ENCODE measurements around the gene ANO7.

The ANO7 gene

GRCh38 chr2:241208058-241208457, 19.6 kb downstream of the ANO7 start:
- peak in 32 of 51 donors; percentile 11 to 73 (median 44) for DNase-seq

- DNase-seq = no peak
These were observed 20.8 kb downstream of the ANO7 start for GRCh38 chr2:241209271-241209670.

- no peak for DNase-seq
These were observed 22.8 kb downstream of the ANO7 start for GRCh38 chr2:241211276-241211675.

- DNase-seq = no peak
These were observed 24.6 kb downstream of the ANO7 start for GRCh38 chr2:241213041-241213440.

GRCh38 chr2:241213567-241213966, 25.1 kb downstream of the ANO7 start:
- DNase-seq = no peak

- no peak for DNase-seq
These were observed 25.7 kb downstream of the ANO7 start for GRCh38 chr2:241214209-241214608.

- DNase-seq = no peak
These were observed 26.3 kb downstream of the ANO7 start for GRCh38 chr2:241214766-241215165.

- DNase-seq = no peak
These were observed 26.9 kb downstream of the ANO7 start for GRCh38 chr2:241215421-241215820.

- DNase-seq = no peak
These were observed 27.8 kb downstream of the ANO7 start for GRCh38 chr2:241216211-241216761.

GRCh38 chr2:241217320-241218031, 29.0 kb downstream of the ANO7 start:
- peak in 47 of 51 donors; percentile 23 to 82 (median 63) for DNase-seq

- DNase-seq = peak in 17 of 51 donors; percentile 14 to 51 (median 20)
These were observed 29.9 kb downstream of the ANO7 start for GRCh38 chr2:241218131-241219029.

GRCh38 chr2:241219030-241219382, 30.5 kb downstream of the ANO7 start:
- no peak for DNase-seq

GRCh38 chr2:241219856-241220356, 31.4 kb downstream of the ANO7 start:
- DNase-seq = no peak

- peak in 2 of 51 donors; percentile 24 to 44 for DNase-seq
These were observed 34.9 kb downstream of the ANO7 start for GRCh38 chr2:241223211-241224017.

GRCh38 chr2:241224018-241224850, 35.8 kb downstream of the ANO7 start:
- peak in 48 of 51 donors; percentile 13 to 94 (median 76) for DNase-seq

- no peak for DNase-seq
These were observed 36.5 kb downstream of the ANO7 start for GRCh38 chr2:241224851-241225438.

- DNase-seq = no peak
These were observed 37.1 kb downstream of the ANO7 start for GRCh38 chr2:241225545-241225944.

GRCh38 chr2:241225983-241226382, 37.5 kb downstream of the ANO7 start:
- no peak for DNase-seq

GRCh38 chr2:241226723-241227572, 38.5 kb downstream of the ANO7 start:
- DNase-seq = peak in 1 of 51 donors; percentile 54
